KBM-7 (cell line): Measurements from ENCODE around the gene EML1.
A peak's percentile ranks its signal among the peaks of the same experiment; 100 is the strongest.

Experiments
- DNase-seq: peaks from one replicate; pipeline ENCODE4 v3.0.0-alpha.2; 2015
- in situ Hi-C: fragments of 300-500 bp; cut with MboI; formaldehyde crosslinking; loops from 2 replicates; pipeline ENCODE4 v1.14.3; 2020; ENCODE audit warnings: low sequenced_read_pairs, low pct_unique_long_range_greater_than_20kb, mixed read lengths

The EML1 gene

GRCh38 chr14:99793213-99794150 lies at the start of gene EML1:
EML1 (plus strand) TSS chr14:99793413; CDS start chr14:99793477, 64 bp downstream.
- DNase-seq, result peak; percentile 53
- in situ Hi-C loops, result no loop called here

DNA sequence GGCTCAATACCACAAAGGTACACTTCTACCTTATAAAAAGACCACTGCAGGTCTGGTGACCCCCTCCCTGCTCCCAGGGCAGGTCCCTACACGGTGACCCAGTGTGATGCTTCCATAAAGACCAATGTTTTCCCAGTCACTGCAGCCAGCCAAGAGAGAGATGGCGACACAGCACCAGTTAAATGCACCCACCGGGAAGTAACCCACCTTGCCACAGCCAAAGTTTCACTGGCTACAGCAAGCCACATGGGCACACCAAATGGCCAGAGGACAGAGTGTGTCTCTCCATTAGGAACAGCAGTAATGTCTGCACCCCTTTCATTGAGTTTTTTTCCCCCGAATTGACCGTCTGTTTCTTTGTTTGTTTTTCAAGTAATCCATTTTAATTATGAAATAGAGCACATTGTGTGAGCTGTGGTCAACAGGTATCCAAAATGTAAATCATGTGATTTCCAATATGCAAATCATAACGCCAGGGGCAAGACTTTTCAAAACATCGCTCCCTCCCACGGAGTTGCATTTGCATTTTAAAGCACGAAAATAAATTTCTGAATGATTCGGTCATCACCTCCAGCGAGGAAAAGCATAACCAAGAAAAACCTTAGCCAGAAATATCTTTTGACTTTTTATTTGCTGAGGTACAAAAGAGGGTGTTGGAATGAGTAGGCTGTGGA lies 48.9 kb upstream of the EML1 start:
- no peak for DNase-seq
- in situ Hi-C loops, result no loop called here

DNA sequence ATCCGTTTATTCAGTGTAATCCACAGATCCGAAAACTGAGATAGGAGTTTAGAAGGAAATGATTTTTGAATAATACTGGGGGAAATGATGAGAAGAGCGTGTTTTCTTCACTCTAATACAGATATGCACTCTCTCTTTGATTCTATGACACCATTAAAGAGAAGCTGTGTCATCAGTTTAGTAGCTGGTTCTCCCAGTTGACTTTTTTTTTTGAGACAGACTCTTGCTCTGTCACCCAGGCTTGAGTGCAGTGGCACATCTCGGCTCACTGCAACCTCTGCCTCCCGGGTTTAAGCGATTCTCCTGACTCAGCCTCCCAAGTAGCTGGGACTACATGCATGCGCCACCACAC lies 48.4 kb upstream of the EML1 start:
- in situ Hi-C loops, result no loop called here
- no peak for DNase-seq

DNA sequence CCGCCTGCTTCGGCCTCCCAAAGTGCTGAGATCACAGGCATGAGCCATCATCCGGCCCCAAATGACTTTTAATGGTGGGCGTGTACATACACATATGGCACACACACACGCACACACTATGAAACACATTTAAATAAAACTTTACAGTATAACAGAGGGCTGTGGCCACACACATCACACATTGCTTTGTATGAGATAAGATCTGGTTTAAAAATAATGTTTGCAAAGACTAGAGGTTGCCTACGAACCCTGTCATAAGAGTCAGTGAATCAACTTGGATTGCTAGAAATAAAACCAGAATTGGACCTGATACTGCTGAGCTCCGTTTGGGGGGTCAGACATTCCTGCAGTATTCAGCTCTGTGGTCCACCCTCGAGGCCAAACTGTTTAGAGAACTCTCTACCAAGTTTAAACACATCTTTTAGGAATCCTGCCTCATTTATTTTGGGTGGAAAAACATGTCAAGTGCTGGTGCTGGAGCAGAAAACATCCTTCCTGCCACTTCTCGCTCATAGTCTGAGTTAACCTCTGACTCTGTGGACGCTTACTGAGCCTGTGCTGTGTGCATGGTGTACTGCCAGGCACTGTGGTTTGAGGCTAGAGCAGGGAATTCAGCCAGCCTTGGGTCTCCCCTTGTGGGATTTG lies 47.8 kb upstream of the EML1 start:
- in situ Hi-C loops, result no loop called here
- DNase-seq, result no peak

DNA sequence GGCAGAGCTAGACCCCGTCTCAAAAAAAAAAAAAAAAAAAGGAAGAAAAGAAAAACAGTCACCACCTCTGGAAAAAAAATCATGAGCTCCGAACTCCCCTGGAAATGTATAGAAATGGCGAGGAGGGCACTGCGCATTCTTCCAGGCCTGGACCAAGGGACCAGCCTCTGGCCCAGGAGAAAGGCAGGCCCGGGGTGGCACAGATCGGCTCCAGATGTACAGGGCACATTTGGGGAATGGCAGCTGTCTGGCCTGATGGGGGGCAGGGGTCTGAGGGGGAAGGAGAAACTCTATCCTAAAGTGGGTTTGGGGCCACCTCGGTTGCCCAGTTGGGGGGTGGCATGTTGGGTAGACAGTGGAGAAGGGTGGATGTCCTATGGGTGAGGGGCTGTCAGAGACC lies 46.0 kb upstream of the EML1 start:
- no peak for DNase-seq
- in situ Hi-C loops, result no loop called here

- DNase-seq, result no peak
- in situ Hi-C loops, result no loop called here
Observed at GRCh38 chr14:99747582-99748330, 45.5 kb upstream of the EML1 start.

GRCh38 chr14:99748529-99748928 lies 44.7 kb upstream of the EML1 start:
- DNase-seq, result no peak
- in situ Hi-C loops, result no loop called here

GRCh38 chr14:99749142-99749541 lies 44.1 kb upstream of the EML1 start:
- in situ Hi-C loops, result no loop called here
- DNase-seq, result no peak

GRCh38 chr14:99749763-99750715 lies 43.2 kb upstream of the EML1 start:
- DNase-seq, result no peak
- in situ Hi-C loops, result no loop called here

DNA sequence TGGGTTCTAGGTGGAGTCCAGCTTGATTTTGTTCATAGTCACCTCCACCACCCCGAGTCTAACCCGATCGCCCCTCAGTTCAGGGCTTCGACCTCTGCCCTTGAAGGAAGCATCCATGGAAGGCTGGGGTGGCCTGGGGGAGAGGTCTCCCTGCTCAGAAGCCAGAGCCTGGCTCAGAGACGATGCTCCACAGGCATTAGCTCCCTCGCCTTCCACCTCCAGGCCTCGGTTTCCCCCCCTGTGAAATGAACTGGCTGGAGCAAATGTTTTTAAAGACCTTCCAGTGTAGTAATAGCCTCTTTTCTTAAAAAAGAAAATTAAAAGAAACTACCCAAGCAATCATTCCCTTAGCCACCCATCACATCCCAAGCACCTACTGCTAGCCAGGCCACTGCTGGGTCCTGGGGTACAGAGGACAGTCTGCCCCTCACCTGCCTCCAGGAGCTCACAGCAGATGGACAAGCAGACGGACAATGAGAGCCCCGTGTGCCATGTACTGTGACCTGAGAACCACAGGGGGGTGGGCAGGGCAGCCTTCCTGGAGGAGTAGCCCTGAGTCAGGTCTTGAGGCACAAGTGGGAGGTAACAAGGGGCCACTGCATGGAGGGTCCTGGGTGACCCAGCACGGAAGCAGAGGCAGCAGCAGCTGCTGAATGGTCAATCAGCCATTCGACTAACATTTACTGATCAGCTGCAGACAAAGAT lies 42.3 kb upstream of the EML1 start:
- in situ Hi-C loops, result no loop called here
- DNase-seq, result no peak

DNA sequence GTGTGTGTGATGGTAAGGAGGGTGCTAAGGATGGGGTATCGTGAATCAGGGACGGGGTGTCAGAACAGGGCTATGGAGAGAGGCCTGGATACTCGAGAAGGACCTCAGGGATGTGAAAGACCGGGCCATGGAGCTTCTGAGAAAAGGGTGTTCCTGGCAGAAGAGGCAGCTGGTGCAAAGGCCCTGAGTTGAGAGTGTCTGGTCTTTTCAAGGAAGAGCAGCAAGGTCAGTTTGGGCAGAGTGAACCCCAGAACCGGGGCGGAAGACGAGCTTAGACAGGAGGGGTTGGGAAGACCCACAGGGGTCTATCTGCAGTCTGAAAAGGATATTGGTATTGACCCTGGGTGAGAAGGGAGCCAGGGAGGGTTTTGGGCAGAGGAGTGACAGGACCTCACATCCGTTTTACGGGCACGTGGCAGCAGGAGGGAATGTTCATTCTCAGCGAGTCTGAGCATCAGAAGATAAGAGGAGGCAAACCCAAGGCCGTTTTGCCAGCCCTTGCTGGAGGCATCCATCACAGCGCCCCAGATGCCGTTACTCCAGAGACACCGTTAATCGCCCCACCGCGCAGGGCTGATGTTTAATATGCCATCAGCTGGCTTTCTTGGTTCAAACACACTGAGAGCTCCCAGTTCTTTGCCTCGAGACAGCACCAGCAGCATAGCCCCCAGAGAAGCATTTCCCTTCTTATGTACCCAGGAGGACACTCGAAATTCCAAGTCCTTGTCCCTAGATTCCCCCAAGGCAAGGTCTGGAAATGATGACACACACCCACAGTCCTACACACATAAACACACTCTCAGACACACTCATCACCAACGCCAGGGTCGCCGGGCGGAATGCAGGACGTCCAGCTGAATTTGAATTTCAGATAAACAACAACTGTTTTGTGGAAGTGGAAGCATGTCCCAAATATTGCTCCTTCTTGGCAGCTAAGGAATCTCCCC lies 41.4 kb upstream of the EML1 start:
- no peak for DNase-seq
- in situ Hi-C loops, result no loop called here

DNA sequence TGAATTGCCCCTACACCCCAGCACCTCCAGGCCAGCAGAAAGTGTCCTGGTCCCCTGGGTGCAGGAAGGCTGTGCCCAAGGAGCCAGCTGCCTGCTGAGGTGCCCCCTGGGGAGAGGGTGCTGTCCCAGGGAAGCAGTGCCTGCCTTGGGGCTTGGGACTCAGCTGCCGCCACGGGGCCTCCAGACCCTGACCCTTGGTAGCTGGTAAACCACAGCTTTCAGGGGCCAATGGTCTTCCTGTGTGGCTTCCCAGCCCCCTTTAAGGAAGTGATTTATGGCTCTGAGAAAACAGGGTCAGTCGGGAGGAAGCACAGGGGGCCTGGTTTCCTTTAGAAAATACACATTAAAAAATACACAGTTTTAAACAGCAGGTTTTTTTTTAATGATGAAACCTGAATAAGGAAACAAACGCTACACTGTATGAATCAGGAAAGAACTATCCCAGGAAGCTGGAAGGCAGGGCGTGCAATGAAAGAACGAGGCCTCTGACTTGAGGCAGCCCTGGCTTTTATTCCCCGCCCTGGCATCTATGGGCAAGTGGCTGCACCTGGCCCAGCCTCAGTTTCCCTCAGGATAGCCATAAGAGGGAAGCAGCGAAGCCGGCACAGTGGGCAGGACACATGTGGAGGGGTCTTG lies 40.6 kb upstream of the EML1 start:
- in situ Hi-C loops, result no loop called here
- peak; percentile 49 for DNase-seq

DNA sequence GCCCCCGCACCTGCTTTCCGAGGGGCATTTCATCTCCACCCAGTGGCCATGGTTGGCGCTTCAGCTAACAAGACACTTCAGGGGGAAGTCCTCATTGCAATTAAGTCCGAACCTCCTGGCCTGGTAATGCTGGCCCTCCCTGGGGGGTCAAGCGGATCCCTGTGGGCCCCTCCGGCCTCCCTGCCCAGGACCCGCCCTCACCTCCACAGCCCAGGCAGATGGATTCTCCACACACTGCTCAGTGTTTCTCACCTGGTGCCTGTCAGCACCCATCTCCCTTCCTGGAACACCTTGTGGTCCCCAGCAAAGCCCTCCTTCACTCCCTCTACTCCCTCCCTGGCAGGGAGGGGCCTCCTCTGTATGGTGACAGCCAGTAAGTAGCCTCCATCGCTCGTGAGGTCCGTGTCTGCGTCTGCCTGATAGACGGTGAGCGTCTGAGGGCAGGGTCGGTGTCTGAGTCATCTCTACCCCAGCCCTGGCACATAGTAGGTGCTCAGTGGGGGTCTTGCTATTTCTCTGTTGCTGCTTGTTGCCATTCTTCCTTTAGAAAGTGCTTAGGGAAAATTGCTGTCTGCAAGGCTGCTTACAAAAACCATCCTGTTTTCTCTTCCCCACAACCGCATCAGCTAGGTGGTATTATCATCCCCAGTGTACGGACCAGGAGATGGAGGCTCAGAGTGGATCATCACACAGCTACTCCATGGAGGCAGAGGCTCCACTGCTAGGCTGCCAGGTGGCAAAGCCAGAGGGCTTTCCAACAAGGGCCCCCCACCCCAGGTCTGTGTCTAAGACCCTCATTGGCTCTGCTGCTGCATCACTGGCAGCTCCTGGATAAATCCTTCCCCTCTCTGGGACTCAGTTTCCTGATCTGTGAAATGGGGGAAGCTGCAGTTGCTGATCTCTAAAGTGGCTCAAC lies 39.7 kb upstream of the EML1 start:
- DNase-seq, result no peak
- in situ Hi-C loops, result no loop called here

DNA sequence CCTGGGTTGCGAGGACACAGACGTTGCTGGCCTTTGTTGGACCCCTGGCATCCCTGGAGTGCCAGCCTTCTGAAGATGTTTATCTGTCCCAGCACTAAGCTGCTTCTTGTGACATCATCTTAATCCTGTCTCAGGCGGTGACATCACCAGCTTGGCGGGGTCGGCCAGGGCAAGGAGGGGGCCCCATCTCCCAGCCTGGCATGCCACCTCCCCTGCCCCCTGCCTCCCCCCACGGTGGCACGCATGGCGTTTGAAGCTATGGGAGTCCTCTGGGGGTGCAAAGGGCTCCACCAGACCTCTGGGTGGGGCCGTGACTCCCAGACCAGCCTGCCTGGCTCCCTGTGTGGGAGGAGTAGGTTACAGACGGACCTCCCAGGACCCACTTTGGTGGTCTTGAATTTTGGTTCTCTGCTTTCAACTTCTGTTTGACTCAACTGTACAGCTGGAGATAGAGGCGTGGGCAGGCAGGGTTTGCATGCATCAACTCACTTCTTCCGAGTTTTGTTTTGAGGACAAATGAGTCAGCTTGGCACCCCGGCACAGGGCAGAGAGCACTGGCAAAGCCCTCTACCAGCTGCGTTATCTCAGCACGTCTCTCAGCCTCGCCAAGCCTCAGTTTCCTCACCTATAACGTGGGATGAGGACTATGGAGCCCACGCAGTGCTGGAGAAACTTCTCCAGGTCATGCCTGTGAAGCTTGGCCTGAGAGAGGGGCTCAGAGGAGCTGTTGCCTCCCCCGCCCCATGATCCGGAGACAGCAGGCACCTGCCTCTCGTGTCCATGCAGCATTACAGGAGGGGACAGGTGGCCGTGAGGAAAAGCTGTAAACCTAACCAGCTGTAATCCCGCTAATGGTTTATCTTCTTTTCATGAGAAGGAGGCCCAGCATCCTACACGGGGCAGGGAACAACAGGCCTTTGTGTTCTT lies 38.8 kb upstream of the EML1 start:
- in situ Hi-C loops, result no loop called here
- no peak for DNase-seq

DNA sequence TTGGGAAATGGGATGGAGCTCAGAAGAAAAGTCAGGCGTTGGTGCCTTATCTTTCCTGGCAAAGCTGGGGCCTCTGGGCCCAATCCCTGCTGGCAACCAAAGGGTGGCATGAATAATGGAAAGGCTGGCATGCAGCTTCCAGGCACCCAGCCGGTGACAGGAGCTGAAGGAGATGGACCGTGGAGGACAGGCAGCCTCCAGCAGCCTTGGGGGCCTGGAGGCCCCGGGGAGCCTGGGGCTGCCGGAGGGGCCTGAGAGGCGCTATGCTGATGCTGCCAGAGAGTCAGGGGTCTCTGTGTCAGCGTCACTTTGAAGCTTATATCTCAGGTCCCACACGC lies 38.2 kb upstream of the EML1 start:
- DNase-seq, result no peak

More for the DNA sequence above, 38.2 kb upstream of the EML1 start:
- in situ Hi-C loops, result no loop called here
